Hepatocyte (in vitro differentiated cells): Measurements from ENCODE around the gene SLC16A14.

Experiments used
- EZH2 ChIP-seq: fragments of 200-600 bp; sonication (generic); IDR thresholded peaks from 2 replicates; pipeline ENCODE4 v1.6.1; 2016; ENCODE audit warnings: antibody characterized with exemption, mild to moderate bottlenecking, borderline replicate concordance
- TF ChIP-seq, protein P1 (sequence below): fragments of 200-600 bp; sonication (generic); IDR thresholded peaks from 2 replicates; pipeline ENCODE4 v1.5.1; 2016; ENCODE audit warnings: antibody characterized with exemption, mild to moderate bottlenecking; ENCODE audit not compliant: poor library complexity

DNA sequence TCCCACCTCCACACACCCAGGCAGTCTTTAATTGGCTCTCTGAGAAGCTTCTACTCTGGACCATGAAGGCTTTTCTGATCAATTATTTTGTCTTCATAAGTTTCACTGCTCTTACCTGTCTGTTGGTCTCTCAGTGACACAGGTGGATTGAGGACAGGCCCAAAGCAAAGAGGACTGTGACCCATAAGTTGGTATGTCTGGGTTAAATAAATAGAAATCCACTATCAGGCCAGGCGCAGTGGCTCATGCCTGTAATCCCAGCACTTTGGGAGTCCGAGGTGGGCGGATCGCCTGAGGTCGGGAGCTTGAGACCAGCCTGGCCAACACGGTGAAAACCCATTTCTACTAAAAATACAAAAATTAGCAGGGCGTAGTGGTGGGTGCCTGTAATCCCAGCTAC lies 2.7 kb upstream of the SLC16A14 start:
- TF ChIP-seq, protein P1, sequence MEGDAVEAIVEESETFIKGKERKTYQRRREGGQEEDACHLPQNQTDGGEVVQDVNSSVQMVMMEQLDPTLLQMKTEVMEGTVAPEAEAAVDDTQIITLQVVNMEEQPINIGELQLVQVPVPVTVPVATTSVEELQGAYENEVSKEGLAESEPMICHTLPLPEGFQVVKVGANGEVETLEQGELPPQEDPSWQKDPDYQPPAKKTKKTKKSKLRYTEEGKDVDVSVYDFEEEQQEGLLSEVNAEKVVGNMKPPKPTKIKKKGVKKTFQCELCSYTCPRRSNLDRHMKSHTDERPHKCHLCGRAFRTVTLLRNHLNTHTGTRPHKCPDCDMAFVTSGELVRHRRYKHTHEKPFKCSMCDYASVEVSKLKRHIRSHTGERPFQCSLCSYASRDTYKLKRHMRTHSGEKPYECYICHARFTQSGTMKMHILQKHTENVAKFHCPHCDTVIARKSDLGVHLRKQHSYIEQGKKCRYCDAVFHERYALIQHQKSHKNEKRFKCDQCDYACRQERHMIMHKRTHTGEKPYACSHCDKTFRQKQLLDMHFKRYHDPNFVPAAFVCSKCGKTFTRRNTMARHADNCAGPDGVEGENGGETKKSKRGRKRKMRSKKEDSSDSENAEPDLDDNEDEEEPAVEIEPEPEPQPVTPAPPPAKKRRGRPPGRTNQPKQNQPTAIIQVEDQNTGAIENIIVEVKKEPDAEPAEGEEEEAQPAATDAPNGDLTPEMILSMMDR, result no peak
- TF ChIP-seq EZH2, result no peak
